ENCODE measurements around the gene GHRHR. TPM values are rescaled to one million over a fixed set of nuclear protein-coding genes. Genes with fewer than 3 reads are reported as not detected.

Gene GHRHR
- total RNA-seq, 1 donor from 2014 or later: not detected

- no peaks in the 10 kb centered on the region for H3K9me3 Mint-ChIP-seq
- H3K36me3 Mint-ChIP-seq: no peaks in the 10 kb centered on the region
- H3K4me1 Mint-ChIP-seq (ENCODE audit: unreplicated experiment): peaks cover 20% of the 10 kb centered on the region
- no peaks in the 10 kb centered on the region for H3K27me3 Mint-ChIP-seq
- no peak overlapping the region for H3K27ac Mint-ChIP-seq
- no peak for TF ChIP-seq CTCF (conservative IDR thresholded peaks at IDR 0.05)
- H3K4me3 Mint-ChIP-seq: no peak overlapping the region
- peak; percentile 53 for DNase-seq (ENCODE audit: extremely low spot score, unreplicated experiment)
These were observed 42.0 kb upstream of the GHRHR start for GRCh38 chr7:30921540-30922401.

- DNase-seq (ENCODE audit: extremely low spot score, unreplicated experiment): peak; percentile 50
- no peaks in the 10 kb centered on the region for H3K27me3 Mint-ChIP-seq
- H3K27ac Mint-ChIP-seq: no peak overlapping the region
- no peaks in the 10 kb centered on the region for H3K9me3 Mint-ChIP-seq
- no peaks in the 10 kb centered on the region for H3K36me3 Mint-ChIP-seq
- H3K4me3 Mint-ChIP-seq: no peak overlapping the region
- no peak for TF ChIP-seq CTCF (conservative IDR thresholded peaks at IDR 0.05)
- H3K4me1 Mint-ChIP-seq (ENCODE audit: unreplicated experiment): peaks cover 13% of the 10 kb centered on the region
These were observed 41.2 kb upstream of the GHRHR start for GRCh38 chr7:30922596-30922995.

- Mint-ChIP-seq H3K27ac (no peak overlapping the region), H3K4me3 (no peak overlapping the region)
These were observed 40.6 kb upstream of the GHRHR start for GRCh38 chr7:30923009-30923773.

GRCh38 chr7:30923774-30924413, 39.9 kb upstream of the GHRHR start:
- Mint-ChIP-seq H3K9me3 (no peaks in the 10 kb centered on the region), H3K36me3 (no peaks in the 10 kb centered on the region), H3K4me3 (no peak overlapping the region), H3K4me1 (ENCODE audit: unreplicated experiment) (peaks cover 13% of the 10 kb centered on the region), H3K27ac (no peak overlapping the region), H3K27me3 (no peaks in the 10 kb centered on the region)
- peak; percentile 44 for DNase-seq (ENCODE audit: extremely low spot score, unreplicated experiment)
- no peak for TF ChIP-seq CTCF (conservative IDR thresholded peaks at IDR 0.05)

More at GRCh38 chr7:30923009-30923773, 40.6 kb upstream of the GHRHR start:
- Mint-ChIP-seq H3K9me3 (no peaks in the 10 kb centered on the region), H3K4me1 (ENCODE audit: unreplicated experiment) (peaks cover 13% of the 10 kb centered on the region), H3K36me3 (no peaks in the 10 kb centered on the region), H3K27me3 (no peaks in the 10 kb centered on the region)
- peak; percentile 56 for DNase-seq (ENCODE audit: extremely low spot score, unreplicated experiment)
- TF ChIP-seq CTCF (conservative IDR thresholded peaks at IDR 0.05): no peak

- no peaks in the 10 kb centered on the region for H3K36me3 Mint-ChIP-seq
- no peaks in the 10 kb centered on the region for H3K9me3 Mint-ChIP-seq
- H3K27ac Mint-ChIP-seq: no peak overlapping the region
- TF ChIP-seq CTCF (conservative IDR thresholded peaks at IDR 0.05): no peak
- H3K4me1 Mint-ChIP-seq (ENCODE audit: unreplicated experiment): peaks cover 10% of the 10 kb centered on the region
- DNase-seq (ENCODE audit: extremely low spot score, unreplicated experiment): peak; percentile 44
- H3K4me3 Mint-ChIP-seq: no peak overlapping the region
- H3K27me3 Mint-ChIP-seq: no peaks in the 10 kb centered on the region
These were observed 39.1 kb upstream of the GHRHR start for GRCh38 chr7:30924624-30925023.
